DOHH2 (cell line): ENCODE results near the gene USP31.

ENCODE experiments used
- H3F3A ChIP-seq: fragments of 200-600 bp; sonication (generic), shearing (Covaris generic); 2 replicates; pipeline ENCODE4 v1.6.0; 2016; ENCODE audit warnings: antibody characterized with exemption, mild to moderate bottlenecking; ENCODE audit not compliant: control insufficient read depth, insufficient read depth
- H3K27ac ChIP-seq: fragments of 200-600 bp; sonication (generic); 2 replicates; pipeline ENCODE4 v1.5.1; 2014; ENCODE audit warnings: low read depth, mild to moderate bottlenecking, low read length, moderate library complexity
- H3K27me3 ChIP-seq: fragments of 200-600 bp; sonication (generic); 2 replicates; pipeline ENCODE4 v1.6.1; 2014; ENCODE audit warnings: mild to moderate bottlenecking, low read length, mixed read lengths; ENCODE audit not compliant: control insufficient read depth
- H3K36me3 ChIP-seq: fragments of 200-600 bp; sonication (generic); 2 replicates; pipeline ENCODE4 v1.6.1; 2014; ENCODE audit warnings: mild to moderate bottlenecking, low read length, moderate library complexity, mixed read lengths; ENCODE audit not compliant: control insufficient read depth
- H3K4me1 ChIP-seq: fragments of 200-600 bp; sonication (generic); 2 replicates; pipeline ENCODE4 v1.6.1; 2014; ENCODE audit warnings: mild to moderate bottlenecking, low read length, mixed read lengths; ENCODE audit not compliant: control insufficient read depth
- H3K4me2 ChIP-seq: fragments of 200-600 bp; sonication (generic); 2 replicates; pipeline ENCODE4 v1.6.0; 2014; ENCODE audit warnings: mild to moderate bottlenecking, low read length, moderate library complexity
- H3K4me3 ChIP-seq: fragments of 200-600 bp; sonication (generic); 2 replicates; pipeline ENCODE4 v1.5.1; 2014; ENCODE audit warnings: mild to moderate bottlenecking, low read length, mixed read lengths
- H3K79me2 ChIP-seq: fragments of 200-600 bp; sonication (generic); 2 replicates; pipeline ENCODE4 v1.6.1; 2014; ENCODE audit warnings: mild to moderate bottlenecking, low read length, mixed read lengths; ENCODE audit not compliant: control insufficient read depth
- H3K9me2 ChIP-seq: fragments of 200-600 bp; sonication (generic); replicated peaks from 2 replicates; pipeline ENCODE4 v1.6.1; 2014; ENCODE audit warnings: mild to moderate bottlenecking, low read length, mixed read lengths; ENCODE audit not compliant: control insufficient read depth
- H3K9me3 ChIP-seq: fragments of 200-600 bp; sonication (generic); 2 replicates; pipeline ENCODE4 v1.6.1; 2014; ENCODE audit warnings: antibody characterized with exemption, low read length, mixed read lengths; ENCODE audit not compliant: control insufficient read depth, insufficient read depth
- H4K20me1 ChIP-seq: fragments of 200-600 bp; sonication (generic); 2 replicates; pipeline ENCODE4 v1.6.0; 2014; ENCODE audit warnings: low read depth, mild to moderate bottlenecking, antibody characterized with exemption, low read length, moderate library complexity; ENCODE audit not compliant: control insufficient read depth, insufficient read depth
- CTCF ChIP-seq: fragments of 200-600 bp; sonication (generic); IDR thresholded peaks from one replicate; pipeline ENCODE4 v1.5.1; 2014; ENCODE audit warnings: antibody characterized with exemption, mild to moderate bottlenecking, low read depth, low read length; ENCODE audit not compliant: poor library complexity, severe bottlenecking
- EZH2phosphoT487 ChIP-seq: fragments of 200-600 bp; sonication (generic); IDR thresholded peaks from 2 replicates; pipeline ENCODE4 v1.6.1; 2017; ENCODE audit warnings: borderline replicate concordance, mild to moderate bottlenecking, antibody characterized with exemption, low read length, moderate library complexity, mixed read lengths

The USP31 gene

GRCh38 chr16:23058576-23058975, 90.7 kb downstream of the USP31 start:
- no peak overlapping the region for H3K4me3 ChIP-seq

GRCh38 chr16:23057013-23057596, 92.1 kb downstream of the USP31 start:
- no peak overlapping the region for H3K4me2 ChIP-seq
- no peaks in the 10 kb centered on the region for H3K9me2 ChIP-seq
- no peaks in the 10 kb centered on the region for H3K36me3 ChIP-seq
- peaks cover 3% of the 10 kb centered on the region; the same call in 1 of the 2 replicates for H3K27me3 ChIP-seq
- no peak overlapping the region for H3K4me3 ChIP-seq
- no peak overlapping the region for H3K27ac ChIP-seq
- no peaks in the 10 kb centered on the region for H3K9me3 ChIP-seq
- H4K20me1 ChIP-seq, result no peaks in the 10 kb centered on the region
- H3F3A ChIP-seq, result no peaks in the 10 kb centered on the region
- 0 out of 2 replicates have a peak, but pooled peaks cover 3% of the 10 kb centered on the region for H3K4me1 ChIP-seq
- TF ChIP-seq EZH2phosphoT487, result no peak
- TF ChIP-seq CTCF, result no peak
- no peaks in the 10 kb centered on the region for H3K79me2 ChIP-seq

More at GRCh38 chr16:23058576-23058975, 90.7 kb downstream of the USP31 start:
- Histone ChIP-seq H3K36me3 (no peaks in the 10 kb centered on the region), H4K20me1 (no peaks in the 10 kb centered on the region), H3K27ac (no peak overlapping the region), H3K9me3 (no peaks in the 10 kb centered on the region), H3K79me2 (no peaks in the 10 kb centered on the region), H3K27me3 (peaks cover 3% of the 10 kb centered on the region; the same call in 1 of the 2 replicates), H3K9me2 (no peaks in the 10 kb centered on the region), H3K4me2 (no peak overlapping the region), H3F3A (no peaks in the 10 kb centered on the region), H3K4me1 (0 out of 2 replicates have a peak, but pooled peaks cover under 1% of the 10 kb centered on the region)
- no peak for TF ChIP-seq EZH2phosphoT487
- TF ChIP-seq CTCF, result no peak

GRCh38 chr16:23055481-23055880, 93.8 kb downstream of the USP31 start:
- Histone ChIP-seq H3K27me3 (peaks cover 3% of the 10 kb centered on the region; the same call in 1 of the 2 replicates), H3K9me2 (no peaks in the 10 kb centered on the region), H3K9me3 (no peaks in the 10 kb centered on the region), H3K4me1 (0 out of 2 replicates have a peak, but pooled peaks cover 3% of the 10 kb centered on the region), H3F3A (no peaks in the 10 kb centered on the region), H3K36me3 (no peaks in the 10 kb centered on the region), H3K4me2 (no peak overlapping the region), H3K4me3 (no peak overlapping the region), H3K27ac (no peak overlapping the region), H4K20me1 (no peaks in the 10 kb centered on the region), H3K79me2 (no peaks in the 10 kb centered on the region)
- TF ChIP-seq CTCF (no peak), EZH2phosphoT487 (no peak)
